AG08395 (cell line): Measurements from ENCODE around the gene LMNTD2.

Source experiments
- DNase-seq: peaks from one replicate; pipeline ENCODE4 v3.0.0; 2012; ENCODE audit warnings: mixed read lengths, low spot score

Gene LMNTD2

DNA sequence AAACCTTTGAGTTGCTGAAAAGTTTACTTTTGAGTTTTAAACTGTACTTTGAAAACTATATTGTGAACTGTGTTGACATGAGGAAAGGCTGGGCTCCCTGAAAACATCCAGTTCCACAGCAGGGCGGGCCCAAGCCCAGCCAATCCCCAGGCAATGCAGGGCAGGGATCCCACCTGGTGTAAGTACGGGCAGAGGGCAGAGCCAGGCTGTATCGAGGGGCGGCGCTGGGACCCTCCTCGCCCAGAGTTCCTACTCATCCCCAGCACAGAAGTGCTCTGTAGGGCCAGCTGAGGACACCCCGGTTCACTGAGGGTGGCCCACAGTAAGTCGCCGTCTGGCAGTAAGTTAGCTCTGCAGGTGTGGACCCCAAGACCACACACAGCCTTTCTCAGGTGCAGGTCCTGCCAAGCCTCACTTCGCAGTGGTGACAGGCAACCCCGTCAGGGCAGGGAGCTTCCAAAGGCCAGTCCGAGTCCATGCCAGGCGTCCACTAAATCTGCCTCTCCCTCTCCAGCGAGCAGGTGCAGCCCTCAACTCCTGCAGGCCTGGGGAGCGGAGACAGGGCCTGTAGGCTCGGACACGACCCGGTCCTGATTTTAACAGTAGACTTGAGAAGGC is 6.6 kb upstream of the LMNTD2 start:
- no peak for DNase-seq

DNA sequence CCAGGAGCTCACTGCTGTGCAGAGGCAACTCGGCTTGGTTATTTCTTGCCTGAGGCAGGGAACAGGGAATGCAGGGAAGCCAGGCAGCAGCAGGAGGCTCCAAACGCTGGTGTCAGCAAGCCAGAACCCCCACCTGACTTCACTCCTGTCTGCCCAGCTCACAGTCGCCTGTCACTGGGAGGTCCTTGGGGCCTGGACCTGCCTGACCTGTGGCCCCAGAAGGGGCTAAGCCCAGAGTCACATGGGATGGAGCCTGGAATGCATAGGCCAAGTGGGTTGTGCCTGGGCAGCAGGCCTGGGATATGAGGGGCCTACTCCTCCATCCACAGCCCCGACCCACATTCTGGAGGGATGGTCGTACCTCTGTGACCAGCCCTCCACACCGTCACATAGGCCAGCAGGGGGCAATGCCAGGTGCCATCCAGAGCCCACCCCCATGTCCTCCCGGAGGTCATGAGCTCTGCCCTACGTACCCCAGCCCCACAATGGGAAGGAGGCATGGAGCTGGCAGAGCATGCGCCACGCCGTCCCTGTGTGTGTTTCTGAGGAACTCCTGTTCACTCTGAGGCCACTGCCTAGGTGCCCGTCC is 5.5 kb upstream of the LMNTD2 start:
- DNase-seq = no peak

DNA sequence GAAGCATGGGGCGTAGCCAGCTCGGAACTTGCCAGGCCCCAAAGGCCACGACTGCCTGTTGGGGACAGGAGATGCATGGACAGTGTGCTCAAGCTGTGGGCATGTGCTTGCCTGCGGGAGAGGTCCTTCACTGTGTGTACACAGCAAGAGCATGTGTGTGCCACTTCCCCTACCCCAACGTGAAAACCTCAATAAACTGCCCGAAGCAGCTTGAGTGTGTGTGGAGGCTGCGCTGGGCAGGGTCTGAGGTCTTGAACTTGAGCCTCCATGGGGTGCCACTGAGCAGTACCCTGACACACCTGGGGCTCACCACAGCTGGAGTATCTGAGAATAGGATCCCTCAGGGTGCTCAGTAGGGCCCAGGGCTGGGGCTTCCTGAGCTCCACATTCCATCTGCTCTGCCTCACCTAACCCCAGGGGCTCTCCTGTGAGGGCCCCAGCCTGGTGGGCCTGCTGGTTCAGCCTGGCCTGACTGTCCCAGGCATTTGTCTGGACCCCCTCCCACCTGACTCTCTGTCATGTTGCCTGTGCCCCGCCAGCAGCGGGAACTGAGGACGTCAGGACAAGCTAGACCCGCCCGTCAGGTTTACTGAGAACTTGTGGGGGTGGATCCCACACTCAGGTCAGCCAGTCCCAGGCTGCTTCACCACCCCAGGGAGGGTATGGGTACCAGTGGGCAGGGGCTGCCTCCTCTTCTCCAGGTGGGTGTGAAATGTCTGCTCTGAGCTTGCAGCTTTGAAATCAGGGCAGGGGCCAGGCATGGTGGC is 3.5 kb upstream of the LMNTD2 start:
- DNase-seq = no peak

DNA sequence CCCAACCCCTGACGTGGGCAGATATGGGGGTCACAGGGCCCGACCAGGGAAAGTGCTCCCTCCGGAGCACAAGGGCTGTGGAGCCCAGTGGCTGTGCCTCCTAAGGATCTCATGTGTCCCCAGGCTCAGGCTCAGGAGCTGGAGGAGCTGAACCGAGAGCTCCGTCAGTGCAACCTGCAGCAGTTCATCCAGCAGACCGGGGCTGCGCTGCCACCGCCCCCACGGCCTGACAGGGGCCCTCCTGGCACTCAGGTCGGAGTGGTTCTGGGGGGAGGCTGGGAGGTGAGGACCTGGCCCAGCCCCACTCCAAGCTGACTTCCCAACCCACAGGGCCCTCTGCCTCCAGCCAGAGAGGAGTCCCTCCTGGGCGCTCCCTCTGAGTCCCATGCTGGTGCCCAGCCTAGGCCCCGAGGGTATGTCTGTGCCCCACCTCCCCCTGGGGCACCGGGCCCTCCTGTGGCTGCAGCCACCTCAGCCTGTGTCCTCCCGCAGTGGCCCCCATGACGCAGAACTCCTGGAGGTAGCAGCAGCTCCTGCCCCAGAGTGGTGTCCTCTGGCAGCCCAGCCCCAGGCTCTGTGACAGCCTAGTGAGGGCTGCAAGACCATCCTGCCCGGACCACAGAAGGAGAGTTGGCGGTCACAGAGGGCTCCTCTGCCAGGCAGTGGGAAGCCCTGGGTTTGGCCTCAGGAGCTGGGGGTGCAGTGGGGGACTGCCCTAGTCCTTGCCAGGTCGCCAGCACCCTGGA is 2.7 kb upstream of the LMNTD2 start:
- DNase-seq = no peak

DNA sequence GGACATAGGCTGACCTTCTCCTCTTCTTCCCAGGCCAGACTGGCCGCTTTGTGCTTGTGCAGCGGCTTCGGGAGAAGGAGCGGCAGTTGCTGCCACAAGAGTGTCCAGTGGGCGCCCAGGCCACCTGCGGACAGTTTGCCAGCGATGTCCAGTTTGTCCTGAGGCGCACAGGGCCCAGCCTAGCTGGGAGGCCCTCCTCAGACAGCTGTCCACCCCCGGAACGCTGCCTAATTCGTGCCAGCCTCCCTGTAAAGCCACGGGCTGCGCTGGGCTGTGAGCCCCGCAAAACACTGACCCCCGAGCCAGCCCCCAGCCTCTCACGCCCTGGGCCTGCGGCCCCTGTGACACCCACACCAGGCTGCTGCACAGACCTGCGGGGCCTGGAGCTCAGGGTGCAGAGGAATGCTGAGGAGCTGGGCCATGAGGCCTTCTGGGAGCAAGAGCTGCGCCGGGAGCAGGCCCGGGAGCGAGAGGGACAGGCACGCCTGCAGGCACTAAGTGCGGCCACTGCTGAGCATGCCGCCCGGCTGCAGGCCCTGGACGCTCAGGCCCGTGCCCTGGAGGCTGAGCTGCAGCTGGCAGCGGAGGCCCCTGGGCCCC is 1.6 kb upstream of the LMNTD2 start:
- DNase-seq = no peak

DNA sequence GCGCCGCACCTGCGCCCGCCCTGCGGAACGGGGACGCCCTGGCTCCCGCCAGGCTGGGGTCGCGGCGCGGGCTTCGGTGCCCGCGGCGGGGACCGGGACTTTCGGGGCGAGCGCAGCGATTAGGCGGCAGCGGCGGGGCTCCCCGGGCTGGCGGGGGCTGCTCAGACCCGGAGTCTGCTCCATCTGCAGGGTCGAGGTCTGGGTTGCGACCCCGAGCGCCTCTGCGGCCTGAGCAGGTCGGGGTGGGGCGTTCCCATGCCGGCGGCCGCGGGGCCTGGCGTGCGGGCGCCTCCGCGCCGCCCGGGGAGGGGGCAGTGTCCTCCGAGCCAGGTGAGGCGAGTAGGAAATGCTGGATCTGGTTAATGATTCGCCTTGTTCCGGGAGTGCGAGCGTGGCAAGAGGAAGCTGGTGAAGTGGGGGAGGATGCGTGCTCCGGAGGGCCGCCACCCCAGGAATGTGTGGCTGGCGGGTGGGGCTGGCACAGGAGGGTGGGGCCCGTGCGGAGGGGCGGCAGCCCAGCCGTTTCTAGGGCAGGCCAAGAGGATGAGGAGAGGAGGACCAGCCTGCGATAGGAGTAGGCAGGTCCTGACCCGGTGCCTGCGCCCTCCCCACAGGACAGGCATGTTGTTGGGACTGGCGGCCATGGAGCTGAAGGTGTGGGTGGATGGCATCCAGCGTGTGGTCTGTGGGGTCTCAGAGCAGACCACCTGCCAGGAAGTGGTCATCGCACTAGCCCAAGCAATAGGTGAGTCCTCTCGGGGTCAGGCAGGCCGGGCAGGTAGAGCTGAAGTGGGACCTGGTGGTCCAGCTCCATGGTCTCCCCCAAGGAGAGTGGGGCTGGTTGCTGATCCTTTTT is 838 bp upstream of the LMNTD2 start:
- DNase-seq = no peak

DNA sequence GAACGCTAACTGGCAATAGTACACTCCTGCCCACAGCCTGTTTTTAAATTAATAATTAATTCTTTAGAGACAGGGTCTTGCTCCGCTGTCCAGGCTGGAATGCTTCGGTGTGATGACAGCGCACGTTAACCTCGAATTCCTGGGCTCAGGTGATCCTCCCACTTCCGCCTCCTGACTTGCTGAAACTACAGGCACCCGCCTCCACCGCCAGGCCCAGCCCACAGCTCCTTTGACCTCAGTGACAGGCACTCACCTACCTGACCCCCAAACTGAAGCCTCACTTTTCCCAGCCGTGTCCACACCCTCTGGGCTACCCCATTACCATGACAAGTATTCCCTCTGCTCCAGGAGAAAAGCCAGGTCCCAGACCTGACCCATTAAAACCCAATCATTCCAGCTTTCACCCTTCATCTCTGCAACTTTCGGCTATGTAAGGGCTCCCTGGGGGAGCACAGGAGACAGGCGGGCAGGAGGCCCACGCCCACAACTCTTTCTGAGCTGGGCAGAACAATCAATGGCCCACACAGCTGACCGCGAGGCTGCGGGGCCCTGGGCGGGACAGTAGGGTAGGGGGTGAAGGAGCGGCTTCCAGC is 730 bp downstream of the LMNTD2 start:
- no peak for DNase-seq

DNA sequence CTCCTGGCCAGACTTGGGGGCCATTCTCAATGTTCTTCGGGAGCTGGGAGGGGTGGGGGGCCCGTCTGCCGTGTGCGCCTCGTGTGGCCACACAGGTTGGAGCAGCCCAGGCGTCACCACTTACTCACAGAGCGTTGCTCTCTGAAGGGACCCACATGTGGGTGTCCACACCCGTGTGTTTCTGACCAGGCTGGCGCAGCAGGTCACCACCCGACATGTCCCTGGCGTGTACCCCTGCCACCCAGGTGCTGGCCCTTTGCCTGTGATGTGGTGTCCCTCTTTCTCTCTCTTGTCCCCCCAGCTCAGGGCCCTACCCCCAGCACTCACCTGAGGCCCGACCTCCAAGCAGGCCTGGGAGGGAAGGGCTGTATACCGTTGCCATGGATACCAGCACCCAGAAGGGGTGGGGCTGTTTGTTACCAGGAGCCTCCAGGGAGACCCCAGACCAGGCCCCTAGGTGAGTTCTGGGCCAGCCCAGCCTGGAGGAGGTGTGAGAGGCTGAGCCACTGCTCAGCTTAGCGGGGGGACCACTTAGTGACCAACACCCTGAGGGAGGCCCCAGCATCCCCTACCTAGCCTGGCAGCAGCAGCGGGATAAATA is 1.4 kb downstream of the LMNTD2 start:
- DNase-seq = no peak

DNA sequence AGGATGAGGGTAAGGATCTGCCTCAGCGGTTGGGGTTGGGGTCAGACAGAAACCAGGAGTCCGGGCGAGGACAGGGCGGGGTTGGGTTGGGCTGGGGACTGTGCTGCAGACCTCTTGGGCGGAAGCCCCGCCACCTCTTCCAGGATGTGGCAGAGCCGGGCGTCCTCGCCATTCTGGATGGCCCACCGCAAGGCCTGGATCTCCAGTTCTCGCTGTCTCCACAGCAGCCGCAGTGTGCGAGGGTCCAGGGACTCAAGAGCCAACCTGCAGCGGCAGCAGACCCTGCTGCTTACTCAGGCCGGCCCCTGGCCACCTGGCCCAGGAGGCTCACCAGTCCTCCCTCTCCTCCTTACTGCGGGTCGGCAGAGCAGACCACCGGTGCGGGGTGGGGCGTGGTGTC is 2.0 kb downstream of the LMNTD2 start:
- DNase-seq = no peak

DNA sequence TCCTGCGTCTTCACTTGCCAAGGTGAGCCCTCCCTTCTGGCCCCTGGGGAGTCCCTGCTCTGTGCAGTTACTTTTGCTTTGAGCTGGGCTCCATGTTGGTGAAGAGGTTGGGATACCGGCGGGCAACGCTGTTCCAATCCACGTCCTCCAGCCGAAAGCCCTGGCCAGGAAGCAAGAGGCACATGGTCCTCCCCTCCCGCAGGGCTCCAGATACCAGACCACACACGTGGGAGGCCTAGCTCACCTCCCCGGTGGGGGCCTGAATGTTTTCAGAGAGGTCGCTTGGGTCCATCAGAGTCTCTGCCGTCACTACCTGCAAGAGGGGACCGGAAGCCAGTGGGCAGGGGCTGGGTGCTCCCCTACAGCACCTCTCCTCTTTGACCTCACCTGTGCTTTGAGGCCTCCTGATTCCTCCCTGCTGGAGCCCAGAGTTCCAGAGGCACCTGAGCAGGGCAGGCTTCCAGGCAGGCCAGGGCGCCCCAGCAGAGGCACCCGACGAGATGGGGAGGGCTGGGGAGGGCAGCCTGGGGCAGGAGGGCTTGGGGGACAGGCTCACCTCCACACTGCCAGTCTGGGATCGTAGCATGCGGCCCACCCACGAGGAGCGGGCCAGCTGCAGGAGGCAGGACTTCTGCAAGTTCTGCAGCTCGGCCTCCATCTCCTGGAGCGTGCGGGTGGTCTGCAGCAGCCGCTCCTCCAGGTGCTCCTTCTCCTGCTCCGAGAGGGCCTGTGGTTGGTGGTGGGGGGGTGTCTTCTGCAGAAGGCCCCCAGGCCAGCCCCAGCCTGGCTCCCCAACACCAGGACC is 3.0 kb downstream of the LMNTD2 start:
- DNase-seq = no peak

DNA sequence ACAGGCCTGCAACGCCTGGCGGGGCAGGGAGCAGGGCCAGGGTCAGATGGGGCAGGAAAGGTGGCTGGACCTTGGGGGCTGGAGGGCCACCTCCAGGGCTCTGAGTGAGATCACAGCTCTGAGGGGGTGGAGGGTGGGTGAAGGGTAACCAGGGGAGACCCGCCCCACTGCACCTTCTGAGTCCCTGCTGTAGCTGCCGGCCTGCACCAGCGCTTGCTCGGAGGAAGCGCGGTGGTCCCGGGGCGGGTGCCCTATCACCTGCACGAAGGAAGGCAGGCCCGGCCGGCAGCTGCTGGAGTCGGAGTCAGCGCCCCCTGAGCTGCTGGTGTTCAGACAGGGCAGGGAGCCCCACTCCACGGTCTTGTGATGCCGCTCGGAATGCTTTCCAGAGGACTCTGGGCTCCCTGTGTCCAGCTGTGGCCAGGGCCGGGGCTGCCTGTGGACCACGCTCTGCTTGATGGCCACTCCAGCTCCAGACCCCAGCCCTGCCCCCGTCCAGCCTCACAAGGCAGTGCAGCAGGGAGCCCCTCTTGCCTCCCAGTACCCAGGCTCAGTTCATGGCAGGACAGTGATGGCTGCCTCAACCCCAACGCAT is 3.8 kb downstream of the LMNTD2 start:
- no peak for DNase-seq

DNA sequence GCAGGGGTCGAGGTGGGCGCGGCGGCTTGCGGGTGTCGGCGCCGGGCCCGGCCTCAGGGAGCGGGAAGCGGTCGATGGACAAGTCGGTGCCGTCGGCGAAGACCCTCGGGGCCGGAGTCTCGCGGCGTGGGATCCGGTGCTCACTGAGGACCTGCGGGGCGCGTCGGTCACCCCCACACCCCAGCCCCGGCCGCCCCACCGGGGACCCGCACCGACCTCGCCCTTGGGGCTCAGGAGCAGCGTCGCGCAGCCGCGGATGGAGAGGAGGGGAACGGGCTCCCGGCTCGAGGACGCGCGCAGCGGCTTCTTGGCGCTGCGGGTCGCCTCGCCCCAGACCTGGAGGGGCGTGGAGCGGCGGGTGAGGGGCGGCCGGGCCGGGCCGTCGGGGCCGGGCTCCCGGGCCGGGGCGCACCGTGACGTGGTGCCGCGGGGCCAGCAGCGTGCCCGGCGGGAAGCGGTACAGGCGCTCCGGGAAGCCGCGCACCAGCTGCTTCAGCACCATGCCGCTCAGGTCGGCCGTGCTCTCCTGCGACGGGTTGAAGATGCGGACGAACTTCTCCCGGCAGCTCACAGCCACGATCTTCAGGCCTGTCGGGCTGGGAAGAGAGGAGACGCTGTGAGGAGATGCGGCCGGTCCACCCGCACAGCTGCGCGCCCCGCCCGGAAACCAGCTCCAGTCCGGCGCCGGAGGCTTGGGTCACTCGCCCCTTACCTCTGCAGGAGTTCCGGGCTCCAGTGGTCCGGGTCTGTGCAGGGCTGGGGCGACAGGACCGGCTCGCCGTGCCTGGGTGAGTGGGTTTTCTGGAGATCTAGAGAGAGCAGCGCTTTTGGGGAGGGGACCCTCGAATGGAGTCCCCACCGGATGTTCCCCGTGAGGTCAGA is 4.5 kb downstream of the LMNTD2 start:
- no peak for DNase-seq

DNA sequence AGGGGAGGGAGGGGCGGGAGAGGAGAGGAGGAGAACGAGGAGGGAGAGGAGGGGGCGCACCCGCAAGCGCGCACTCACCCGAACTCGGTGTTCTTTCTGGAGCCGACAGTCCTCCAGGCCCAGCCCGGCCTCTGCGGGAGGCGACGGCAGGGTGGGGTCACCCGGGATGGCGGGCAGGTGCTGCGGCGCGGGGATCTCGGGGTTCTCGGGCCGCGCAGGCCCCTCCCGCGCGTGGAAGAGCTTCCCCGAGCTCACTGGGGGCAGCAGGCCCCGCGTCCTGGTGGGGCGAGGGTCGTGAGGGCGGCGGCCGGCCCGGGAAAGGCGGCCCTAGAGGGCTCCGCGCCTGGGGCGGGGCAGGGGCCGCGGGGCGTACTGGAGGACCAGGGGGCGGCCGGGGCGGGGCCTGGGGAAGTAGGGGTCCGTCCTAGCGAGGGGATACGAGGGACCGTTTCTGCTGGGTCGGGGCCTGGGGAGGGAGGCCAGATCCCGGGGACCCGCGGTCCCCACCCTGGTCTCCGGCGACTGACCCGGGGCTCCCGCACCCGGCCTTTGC is 5.2 kb downstream of the LMNTD2 start:
- no peak for DNase-seq

DNA sequence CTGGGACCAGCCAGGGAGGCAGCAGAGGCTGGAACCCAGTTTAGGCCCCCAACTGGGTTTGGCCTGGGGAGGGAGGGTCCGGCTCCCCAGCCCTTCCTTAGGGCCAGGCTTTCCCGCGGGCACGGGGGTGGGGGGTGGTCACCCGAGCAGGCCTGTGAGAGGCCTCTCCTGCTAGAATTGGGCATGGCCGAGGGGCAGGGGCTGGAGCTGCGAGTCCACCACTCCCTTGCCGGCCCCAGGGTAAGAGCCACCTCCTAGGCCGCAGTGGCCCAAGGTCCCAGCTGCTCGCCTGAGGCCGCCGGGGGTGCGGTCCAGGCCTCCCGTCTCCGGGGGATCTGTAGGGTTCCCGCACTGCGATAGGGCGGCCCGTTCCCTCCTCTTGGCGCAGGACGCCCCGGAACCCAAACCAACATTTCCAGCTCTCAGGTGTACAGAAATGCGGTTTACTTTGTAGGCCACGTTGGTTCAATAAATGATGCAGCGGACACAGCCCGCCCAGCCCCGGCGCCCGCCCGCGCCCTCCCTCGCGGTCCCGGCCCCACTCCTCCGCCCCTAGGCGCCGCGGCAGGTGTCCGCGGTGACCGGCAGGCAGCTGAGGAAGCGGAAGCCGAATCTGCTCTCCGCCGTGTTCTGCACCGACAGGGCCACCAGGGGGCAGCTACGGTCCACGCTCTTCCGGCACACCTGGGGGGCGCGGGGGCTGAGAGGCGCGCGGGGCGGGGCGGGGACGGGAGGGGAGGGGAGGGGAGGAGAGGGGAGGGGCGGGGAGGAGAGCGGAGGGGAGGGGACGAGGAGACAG is 5.9 kb downstream of the LMNTD2 start:
- peak; percentile 49 for DNase-seq

DNA sequence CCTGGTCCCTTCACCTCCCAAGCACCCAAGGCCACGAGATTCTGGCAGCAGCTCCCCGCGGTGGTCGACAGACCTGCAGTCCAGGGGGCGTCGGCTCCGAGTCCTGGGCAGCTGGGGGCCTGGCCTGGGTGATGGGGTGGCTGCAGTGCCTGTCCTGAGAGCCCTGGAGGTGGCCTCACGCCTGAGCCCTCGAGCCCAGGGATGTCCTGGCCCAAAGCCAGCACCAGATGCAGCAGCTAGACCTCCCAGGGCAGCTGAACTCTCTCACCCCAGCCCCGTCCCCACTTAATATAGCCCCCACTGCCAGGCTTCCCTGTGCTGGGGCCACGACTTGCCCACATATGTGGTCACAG is 6.6 kb downstream of the LMNTD2 start:
- no peak for DNase-seq

DNA sequence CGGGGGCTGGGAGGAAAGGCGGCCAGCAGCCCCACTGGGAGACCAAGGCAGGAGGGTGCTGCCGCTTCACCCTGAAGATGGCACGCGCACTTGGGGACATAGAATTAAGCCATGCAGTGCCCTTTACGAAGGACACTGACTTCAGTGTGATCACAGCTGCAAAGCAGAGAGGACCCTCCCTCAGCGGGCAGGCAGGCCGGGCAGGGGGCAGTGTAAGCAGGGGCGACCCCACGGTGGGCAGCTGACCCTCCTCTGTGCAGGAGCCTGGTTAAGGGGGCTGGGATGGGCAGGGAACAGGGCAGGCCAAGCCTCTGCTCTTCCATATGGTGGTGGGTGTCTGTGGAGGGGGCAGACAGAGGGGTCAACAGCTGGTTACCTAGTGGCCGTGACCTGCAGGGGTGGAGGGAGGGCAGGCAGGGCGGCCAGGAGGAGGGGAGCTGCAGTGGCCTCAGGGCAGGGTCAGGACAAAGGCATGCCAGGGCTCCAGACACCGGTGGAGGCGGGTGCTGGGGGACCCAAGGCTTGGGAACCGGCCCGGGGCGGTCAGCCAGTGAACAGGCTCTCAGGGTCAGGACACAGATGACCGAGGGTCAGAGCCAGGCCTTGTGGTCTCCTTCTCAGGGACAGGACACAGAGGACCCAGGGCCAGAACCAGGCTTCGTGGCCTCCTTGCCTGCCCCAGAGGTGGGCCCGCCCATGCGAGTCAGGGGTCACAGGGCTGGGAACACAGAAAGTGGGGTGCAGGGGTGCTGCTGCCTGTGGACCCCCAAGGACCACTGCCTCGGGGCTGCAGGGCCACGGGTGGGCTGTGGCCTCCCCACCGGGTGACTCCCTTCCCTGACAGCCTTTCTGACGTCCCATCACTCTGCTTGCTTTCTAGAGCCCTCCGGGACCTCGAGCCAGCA is 7.2 kb downstream of the LMNTD2 start:
- DNase-seq = no peak
